ENCODE data around the gene PLPP7.
"Not testable (repeated sequence)": the region's sequence is repeated elsewhere in the genome, so short reads cannot be mapped to it uniquely, and the experiment has no call there.

PLPP7 gene

DNA sequence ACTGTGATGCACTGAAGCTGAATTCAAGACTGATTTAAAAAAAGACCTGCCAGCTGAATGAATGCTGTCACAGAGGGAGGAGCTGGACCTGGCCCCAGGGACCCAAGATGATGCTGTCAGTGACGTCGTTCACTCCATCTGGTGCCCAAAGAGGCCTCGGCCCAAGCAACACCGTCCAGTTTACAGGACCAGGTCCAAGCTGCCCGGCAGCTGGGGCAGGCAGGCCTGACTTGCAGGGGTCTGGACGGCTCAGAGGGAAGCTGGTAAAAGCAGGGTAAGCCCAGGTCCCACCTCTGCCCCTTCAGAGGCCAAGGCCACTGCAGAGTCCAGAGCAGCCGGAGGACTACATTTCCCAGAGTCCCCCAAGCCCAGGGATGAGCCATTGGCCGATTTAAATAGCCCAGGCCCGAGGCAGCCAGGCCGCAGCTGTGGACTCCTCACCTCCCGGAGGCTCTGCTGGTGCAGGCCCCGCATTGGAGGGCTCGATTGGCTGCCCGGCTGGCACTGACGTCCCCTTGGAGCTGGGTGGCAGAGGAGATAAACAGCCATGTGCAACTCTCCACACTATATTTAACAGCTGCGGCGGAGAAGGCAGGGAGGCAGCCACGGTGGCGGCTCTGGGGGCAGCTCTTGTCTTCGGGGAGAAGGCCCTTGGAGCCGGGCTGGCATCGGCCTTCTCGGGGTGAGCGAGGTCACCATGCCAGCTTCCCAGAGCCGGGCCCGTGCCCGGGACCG is at the start of gene PLPP7:
Gene PLPP7 (plus strand): TSS at position 423 of the 735 bp plus-strand sequence. CDS start 275 bp downstream, at position 698.
- no peak for DNase-seq

DNA sequence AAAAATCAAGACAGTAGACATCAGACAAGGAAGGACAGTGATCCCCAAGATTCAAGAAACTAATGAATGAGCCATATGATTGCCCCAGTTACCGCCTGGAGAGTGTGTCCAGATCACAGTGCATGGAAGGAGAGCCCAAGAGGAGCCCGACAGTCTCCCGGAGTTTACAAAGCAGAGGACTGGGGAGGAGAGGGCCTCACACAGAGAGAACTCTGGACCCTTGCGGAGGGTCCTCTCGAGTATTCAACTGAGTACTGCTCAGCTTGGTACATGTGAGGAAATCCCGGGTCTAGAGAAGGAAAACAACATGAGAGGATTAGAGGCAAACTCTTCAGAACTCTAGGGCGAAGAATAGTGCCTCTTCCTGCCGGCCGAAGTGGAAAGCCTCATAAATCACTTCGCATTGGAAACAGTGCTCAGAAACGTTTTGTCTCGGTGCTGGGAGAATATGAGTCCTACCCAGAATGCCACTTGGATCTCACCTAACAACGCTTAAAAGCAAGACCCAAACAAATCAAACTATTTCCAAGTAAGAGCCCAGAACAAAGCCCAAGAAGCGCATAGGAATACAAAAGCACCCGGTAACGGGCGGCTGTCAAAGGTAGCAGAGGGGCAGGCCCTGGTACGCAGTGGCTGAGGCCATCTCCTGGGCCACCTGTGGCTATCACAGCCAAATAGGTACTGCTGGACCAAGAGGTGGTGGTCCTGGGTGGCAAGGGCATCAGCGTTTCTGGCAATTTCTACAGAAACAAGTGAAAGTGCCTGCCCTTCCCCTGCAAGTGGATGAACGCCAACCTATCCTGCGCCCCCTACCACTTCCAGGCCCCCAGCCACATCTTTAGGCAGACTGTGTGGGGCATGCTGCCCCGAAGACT is 49.2 kb upstream of the PLPP7 start:
- no peak for DNase-seq

DNA sequence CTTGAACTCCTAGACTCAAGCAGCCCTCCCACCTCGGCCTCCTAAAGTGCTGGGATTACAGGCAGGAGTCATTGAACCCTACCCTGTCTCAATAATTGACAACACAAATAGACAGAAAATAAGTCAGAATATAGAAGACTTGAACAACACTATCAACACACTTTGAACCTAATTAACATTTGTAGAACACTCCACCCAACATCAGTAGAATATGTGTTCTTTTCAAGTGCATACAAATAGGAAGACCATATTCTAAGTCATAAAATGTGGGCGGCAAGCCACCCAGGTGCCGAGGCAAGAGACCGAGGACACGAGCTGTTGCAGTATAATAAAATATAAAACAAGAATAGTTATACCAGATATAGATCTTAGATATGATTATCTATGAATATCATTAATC is 45.2 kb upstream of the PLPP7 start:
- DNase-seq = not testable (repeated sequence)

DNA sequence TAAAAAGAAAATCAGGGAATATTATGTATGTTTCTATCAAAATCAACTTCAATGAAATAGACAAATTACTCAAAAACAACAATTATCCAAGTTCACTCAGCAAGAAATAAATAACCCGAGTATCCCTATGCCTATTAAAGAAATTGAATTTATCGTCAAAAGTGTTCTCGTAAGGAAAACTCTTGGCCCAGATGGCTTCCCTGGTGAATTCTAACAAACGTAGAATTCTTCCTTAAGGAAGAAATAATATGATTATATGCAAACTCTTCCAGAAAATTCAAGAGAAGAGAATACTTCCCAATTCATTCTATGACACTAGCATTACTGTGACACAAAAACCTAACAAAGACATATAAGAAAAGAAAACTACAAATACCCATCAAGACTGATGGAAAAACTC is 42.9 kb upstream of the PLPP7 start:
- DNase-seq = no peak

DNA sequence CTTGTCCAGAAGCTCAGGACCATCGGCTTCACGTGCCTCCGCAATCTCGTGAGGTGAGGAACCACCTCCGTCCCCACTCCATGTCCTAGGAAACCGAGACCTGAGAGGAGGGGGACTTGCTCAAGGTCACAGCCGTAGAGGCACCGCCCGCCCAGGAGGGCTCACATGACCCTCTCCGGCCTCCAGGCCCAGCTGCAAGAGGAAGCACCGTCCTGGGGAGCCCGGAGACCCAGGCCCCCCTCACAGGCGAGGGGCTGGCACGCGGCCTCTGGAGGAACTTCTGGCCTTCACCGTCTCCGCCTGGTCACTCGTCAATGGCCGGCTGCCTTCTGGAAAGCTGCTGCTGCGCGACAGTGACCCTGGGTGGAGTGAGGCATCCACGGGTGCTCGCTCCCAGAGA is 37.4 kb upstream of the PLPP7 start:
- DNase-seq = no peak

DNA sequence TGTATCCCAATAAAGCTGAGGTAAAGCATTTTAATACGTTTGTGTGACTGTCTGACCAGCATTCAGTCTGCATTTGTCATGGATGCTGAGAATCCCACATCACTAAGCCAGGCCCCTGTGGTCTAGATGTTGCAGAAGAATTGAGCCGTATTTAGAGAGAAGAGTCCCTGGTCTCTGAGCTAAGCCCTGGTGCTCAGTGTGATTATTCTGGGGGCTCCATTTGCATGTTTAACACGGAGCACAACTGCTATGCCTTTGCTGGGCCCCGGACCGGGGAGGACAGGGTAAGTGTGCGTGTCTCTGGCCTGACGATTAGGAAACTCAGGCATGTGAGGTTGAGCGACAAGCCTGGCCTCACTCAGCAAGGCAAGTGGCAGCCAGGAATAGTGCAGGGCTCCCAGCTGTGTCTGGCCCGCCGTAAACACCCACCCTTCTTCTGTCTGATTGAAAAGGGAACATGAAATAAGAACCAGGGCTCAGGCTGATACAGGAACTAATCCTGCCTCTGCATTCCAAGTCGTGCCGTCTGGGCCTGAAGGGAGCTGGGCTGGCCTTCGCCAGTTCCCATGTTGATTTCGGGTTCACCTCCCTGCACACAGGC is 35.5 kb upstream of the PLPP7 start:
- DNase-seq = no peak

DNA sequence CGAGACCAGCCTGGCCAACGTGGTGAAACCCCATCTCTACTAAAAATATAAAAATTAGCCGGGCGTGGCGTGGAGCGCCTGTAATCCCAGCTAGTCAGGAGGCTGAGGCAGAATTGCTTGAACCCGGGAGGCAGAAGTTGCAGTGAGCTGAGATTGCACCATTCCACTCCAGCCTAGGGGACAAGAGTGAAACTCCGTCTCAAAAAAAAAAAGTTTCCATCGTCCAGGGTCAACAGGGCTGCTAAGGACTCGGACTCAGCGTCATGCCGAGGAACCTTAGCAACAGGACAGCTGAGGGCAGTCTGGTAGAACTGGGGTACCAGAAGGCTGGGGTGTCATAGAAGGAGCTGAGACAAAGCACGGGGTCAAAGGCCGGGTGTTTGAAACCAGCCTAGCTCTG is 34.9 kb upstream of the PLPP7 start:
- no peak for DNase-seq

DNA sequence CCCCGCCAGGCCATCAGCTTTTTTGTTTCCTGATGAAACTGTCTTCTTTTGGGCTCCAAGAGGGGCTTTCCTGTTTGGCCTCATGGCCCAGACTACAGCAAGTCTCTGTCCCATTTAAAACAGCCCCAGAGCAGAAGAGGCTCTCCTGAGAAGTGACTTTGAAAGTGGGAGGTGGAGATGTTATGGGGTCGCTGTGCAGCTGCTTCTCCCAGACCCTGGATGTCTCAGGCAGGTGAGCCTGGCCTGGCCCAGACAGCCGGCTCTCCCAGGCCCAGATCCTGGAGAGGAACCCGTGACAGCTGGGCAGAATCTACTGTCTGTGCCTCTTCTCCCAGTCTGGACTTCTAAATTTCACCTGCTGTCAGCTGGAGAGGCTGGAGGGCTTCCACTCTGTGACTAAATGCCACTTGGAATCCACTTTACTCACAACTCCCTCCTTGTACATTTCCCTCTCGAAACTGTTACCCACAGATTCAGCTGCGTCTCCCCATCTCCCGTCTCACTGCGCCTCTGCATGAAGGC is 33.8 kb upstream of the PLPP7 start:
- DNase-seq = no peak

DNA sequence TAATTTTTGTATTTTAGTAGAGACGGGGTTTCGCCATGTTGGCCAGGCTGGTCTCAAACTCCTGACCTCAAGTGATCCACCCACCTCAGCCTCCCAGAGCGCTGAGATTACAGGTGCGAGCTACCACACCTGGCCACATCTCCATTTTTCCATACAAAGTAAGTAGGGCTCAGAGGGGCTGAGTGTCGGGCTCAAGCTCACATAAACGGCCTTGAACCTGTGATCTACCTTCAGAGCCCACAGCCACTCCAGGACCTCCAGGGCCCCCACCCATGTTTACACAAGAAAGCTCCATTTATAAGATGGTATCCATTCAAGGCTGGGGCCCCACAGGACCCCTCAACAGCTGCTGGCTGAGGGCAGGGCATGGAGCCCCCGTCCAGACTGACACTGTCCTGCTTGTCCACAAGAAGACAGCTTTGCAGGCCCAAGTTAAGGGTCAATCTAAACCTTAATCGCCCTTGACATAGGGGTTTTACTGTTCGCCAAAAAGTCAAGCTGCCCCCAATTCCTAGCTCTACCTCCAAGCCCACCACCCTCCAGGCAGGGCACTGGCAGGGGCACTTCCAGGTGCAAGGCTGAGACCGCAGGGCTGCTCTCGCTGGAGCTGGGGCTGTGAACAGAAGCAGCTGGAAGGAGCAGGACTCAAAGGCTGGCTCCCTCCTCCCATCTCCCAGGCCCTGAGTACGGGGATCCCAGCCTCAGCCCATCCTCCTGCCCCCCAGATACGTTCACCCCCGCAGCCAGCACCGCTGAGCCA is 32.1 kb upstream of the PLPP7 start:
- no peak for DNase-seq

DNA sequence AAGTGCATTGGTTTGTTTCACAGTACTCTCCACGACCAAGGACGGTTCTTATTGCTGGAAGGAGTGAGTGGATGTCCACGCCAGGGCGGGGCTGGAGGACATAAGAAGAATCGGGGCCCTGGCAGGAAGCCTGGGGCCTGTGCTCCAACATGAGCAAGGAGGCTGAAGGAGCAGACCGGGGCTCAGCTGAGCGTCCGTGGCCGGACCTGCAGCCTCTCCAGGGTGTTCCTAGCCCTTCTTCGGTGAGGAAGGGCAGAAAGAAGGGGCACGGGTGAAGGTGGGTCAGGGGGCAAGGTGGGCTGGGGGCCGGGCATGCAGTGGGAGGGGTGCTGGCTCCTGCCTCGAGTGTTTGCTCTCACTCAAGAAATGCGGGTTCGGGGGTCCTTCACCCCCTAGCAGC is 31.3 kb upstream of the PLPP7 start:
- DNase-seq = no peak

DNA sequence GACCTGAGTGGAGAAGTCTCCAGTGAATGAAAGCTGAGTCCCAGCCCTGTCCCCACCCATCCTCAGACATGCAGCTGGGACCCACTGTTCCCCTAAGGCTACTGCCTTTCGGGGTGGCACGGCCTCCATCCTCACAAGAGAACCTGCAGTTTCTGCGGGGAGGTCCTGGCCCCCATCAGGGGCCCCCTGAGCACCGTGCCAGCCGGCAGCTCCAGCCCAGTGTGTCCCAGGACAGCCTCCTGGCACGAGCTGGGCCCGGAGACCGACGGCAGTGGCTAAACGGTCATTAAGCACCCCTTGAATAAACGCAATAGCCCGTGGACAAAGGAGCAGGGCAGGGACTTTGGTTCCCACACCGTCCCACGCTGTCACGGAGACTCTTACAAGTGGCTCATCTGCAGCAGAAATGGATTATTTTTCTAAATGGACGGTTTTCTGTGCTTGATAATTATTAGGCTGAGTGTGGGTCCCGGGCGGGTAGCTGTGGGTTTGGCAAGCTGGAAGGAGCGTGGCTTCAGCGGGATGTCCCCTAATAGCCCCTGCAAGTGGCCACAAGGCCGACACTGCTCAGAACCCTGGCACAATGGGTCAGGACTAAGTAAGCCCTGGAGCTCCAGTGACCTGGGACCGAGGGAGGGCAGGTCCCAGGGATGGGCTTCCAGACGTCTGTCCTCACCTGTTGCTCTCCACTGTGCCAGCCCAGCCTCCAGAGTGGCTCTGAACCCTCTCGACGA is 30.7 kb upstream of the PLPP7 start:
- no peak for DNase-seq

DNA sequence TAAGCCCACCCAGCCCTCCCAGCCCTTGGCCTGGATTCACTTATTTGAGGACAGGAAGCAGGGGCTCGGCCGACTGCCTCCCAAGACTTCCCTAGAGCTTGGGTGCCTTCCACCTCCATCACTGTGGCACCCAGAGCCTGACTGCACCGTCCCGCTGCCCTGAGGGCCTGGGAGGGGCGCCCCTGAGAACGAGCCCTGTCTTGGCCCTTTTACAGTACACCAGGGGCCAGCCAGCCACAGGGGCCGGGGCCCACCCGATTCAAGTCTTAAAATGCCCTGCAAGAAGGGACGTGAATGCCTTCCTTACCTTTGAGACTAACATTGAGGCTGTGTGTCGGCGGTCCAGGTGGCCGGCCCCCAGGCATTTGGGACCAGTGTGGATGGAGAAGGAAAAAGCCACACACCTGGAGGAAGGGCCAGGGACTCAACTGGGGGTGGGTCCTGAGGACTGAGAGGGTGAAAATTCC is 30.1 kb upstream of the PLPP7 start:
- no peak for DNase-seq

DNA sequence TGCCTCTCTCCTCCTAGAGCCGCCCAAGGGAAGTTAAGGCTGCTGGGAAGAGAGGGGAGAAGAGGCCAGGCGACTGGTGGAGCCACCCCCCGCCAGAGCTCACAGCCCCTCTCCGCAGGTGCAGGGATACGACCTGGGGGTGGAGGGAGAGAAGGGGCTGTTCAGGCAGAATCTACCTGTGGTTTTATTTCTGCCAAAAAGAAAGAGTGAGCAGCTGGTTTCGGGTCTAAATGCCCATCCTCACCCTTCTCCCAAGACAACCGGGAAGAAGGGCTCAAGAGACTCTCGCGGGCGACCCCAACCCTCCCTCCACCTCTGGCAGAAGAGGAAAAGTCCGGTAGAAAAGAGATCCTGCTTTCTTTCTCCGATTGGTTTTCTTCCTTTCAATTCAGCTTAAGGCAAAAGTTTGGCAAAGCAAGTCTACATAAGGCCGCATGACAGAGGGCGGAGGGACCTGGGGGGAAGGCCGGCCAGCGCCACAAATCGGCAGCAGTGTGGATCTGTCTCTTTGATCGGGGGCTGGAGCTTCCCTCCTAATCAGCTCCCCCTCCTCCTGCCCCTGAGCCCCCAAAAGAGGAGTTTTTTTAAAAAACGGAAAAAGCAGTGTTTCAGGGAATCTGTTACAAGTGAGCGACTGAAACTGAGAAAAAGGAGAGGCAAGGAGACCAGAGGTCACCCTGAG is 29.5 kb upstream of the PLPP7 start:
- DNase-seq = no peak

DNA sequence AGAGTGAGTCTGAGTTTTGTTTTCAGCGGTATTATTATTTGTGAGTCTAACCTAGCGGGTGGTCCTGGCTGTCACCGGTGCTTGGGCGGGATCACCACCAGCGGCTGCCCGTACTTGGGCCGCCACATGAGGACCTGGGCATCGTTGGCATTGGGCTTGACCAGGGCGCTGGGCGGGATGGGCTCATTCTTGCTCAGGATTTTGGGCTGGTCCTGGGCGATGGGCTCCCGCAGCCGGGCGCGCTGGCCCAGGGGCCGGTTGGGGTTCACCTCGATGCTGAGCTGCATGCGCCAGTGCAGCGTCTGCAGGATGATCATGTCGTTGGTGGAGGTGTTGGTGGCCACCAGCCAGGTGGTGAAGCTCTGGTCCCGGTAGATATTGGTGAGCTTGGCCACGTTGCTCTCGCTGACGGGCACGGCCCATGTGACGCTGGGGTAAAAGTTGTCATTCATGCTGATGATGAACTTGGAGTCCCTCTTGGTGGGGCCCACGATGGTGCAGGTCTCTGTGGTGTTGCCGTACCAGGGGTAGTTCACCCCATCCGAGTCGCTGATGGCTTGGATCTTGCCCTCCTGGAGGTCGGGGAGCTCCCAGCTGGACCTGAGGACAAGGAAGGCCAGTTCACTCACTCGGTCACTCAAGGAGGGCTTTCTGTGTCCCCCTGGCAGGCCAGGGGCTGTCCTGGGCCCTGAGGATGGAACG is 28.6 kb upstream of the PLPP7 start:
- DNase-seq = no peak

DNA sequence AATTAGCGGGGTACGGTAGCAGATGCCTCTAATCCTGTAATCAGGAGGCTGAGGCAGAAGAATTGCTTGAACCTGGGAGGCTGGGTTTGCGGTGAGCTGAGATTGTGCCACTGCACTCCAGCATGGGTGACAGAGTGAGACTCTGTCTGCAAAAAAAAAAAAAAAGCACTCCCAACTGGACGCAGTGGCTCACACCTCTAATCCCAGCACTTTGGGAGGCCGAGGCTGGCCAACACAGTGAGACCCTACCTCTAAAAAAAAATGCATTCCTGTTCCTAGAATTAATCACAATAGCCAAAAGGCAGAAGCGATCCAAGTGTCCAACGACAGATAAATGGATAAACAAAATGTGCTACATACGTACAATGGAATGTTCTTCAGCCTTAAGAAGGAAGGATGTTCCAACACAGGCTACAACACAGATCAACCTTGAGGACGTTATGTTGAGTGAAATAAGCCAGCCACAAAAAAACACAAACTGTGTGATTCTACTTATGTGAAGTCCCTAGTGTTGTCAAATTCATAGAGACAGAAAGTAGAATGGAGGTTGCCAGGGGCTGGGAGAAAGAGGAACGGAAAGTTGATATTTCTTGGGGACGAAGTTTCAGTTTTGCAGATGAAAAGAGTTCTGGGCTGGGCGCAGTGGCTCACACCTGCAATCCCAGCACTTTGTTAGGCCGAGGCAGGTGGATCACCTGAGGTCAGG is 27.0 kb upstream of the PLPP7 start:
- DNase-seq = no peak

DNA sequence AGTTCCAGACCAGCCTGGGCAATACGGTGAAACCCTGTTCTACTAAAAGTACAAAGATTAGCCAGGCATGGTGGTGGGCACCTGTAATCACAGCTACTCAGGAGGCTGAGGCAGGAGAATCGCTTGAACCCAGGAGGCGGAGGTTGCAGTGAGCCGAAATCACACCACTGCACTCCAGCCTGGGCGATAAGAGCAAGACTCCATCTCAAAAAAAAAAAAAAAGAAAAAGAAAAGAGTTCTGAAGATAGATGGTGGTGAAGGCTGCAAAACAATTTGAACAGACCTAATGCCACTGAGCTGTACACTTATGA is 26.5 kb upstream of the PLPP7 start:
- not testable (repeated sequence) for DNase-seq

DNA sequence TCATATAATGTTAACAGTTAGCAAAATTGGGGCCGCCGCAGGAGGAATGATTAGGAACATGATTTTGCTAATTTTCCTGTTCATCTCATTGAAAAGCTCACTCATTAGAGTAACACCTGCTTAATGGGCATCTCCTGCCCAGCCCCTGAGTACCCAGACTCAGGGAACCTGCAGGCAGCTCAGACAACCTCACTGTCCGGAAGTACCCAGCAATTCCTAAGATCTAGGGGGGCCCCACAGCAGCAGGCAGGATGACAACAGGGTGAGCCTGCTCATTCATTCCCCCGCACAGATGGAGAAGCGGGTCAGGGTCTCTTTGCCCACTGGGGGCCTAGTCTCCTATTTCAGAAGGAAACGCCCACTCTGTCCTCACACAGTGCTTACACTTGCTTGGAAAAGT is 25.8 kb upstream of the PLPP7 start:
- DNase-seq = no peak

DNA sequence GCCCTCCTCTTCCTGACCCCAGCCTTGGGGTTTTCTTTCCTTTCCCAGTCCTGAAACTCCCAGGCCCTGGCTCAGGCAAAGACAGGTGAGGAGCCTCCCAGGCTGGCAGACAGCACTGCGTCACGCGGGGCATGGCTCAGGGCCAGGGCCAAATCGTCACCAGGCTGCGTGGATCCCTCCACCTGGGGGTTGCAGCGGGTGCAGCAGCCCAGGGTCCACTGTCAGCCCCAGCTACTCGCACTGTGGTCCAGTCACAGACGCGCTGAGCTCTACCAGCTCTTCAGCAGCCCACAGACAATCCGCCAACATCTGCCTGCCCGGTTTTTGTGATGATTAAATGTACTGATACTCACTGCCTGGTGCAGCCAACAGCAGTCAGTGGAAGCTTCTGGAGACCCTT is 25.3 kb upstream of the PLPP7 start:
- DNase-seq = no peak

DNA sequence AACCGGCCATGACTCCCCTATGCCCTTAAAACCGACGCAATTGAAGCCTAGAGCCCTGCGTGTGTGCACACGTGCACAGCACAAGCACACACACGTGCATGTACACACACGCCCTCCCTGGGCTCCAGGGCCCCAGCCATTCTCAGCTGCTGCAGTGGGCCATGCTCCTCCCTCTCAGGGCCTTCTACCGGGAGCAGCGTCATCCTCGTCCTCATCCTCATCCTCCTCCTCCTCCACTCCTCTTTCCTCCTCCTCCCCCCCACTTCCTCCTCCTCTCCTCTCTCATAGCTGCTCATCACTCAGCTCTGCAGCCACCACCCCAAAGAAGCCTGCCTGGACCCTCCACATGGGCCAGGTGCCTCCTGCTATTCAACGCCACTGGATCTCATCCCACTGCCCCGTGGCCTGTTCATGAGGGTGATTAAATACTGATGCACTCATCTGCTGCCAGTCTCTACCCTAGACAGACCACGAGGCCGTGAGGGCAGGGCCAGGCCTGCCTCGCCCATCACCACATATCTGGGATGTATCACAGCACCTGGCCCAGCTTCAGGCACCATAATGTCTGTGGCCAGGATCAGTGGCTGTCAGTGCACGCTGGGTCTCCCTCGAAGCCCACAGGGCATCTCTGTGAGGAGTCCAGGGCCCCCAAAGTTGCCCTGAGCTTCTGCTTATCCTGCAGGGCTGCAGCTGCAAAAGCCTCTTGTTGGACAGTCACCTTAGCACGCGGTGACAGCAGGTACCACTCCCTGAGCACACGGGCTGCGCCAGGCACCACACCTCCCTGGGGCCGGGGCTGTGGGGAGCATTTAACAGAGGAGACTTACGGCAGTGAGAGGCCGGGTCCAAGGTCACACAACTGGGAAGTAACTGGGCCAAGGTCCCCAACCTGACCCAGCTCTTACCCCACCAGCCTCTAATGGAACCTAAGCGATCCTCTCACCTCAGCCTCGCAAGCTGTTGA is 23.0 kb upstream of the PLPP7 start:
- no peak for DNase-seq
